ENCODE data around the gene CEACAM16. TPM values are rescaled to one million over a fixed set of nuclear protein-coding genes. Genes with fewer than 3 reads are reported as not detected.

Gene CEACAM16
- total and polyA plus RNA-seq, 10 of the 15 experiments (the other 5 are each of a cell fraction or from before 2014, with no cell fraction given): not detected

DNA sequence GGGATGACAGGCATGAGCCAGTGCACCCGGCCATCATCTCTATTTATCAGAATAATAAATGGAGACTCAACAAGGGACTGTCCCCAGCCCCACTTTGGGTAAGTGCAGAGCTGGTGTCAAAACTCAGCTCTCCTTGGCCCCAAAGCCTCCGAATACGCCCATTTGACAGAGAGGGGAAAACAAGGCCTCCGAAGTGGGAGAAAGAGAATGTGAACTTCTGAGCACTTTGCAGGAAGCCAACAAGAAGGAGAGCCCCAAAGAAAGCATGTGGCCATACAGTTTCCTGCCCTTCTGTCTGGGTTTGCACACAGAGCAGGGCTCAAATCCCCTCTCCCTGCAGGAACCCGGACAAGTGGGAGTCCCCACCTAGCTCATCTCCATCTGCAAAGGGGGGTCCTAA lies 1.6 kb downstream of the CEACAM16 start (continued):
- TF ChIP-seq, protein P1, sequence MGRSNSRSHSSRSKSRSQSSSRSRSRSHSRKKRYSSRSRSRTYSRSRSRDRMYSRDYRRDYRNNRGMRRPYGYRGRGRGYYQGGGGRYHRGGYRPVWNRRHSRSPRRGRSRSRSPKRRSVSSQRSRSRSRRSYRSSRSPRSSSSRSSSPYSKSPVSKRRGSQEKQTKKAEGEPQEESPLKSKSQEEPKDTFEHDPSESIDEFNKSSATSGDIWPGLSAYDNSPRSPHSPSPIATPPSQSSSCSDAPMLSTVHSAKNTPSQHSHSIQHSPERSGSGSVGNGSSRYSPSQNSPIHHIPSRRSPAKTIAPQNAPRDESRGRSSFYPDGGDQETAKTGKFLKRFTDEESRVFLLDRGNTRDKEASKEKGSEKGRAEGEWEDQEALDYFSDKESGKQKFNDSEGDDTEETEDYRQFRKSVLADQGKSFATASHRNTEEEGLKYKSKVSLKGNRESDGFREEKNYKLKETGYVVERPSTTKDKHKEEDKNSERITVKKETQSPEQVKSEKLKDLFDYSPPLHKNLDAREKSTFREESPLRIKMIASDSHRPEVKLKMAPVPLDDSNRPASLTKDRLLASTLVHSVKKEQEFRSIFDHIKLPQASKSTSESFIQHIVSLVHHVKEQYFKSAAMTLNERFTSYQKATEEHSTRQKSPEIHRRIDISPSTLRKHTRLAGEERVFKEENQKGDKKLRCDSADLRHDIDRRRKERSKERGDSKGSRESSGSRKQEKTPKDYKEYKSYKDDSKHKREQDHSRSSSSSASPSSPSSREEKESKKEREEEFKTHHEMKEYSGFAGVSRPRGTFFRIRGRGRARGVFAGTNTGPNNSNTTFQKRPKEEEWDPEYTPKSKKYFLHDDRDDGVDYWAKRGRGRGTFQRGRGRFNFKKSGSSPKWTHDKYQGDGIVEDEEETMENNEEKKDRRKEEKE (IDR thresholded peaks at IDR 0.05): no peak
- TF ChIP-seq ZBED1 (IDR thresholded peaks at IDR 0.05; ENCODE audit: borderline replicate concordance): no peak
- TF ChIP-seq MEF2B (IDR thresholded peaks at IDR 0.05; ENCODE audit: partially characterized antibody, poor library complexity, severe bottlenecking): no peak
- TF ChIP-seq ZNF384 (IDR thresholded peaks at IDR 0.05; ENCODE audit: borderline replicate concordance, low read depth, low read length): no peak
- no peak for TF ChIP-seq NR2F1 (conservative IDR thresholded peaks at IDR 0.05)
- TF ChIP-seq, protein P2, sequence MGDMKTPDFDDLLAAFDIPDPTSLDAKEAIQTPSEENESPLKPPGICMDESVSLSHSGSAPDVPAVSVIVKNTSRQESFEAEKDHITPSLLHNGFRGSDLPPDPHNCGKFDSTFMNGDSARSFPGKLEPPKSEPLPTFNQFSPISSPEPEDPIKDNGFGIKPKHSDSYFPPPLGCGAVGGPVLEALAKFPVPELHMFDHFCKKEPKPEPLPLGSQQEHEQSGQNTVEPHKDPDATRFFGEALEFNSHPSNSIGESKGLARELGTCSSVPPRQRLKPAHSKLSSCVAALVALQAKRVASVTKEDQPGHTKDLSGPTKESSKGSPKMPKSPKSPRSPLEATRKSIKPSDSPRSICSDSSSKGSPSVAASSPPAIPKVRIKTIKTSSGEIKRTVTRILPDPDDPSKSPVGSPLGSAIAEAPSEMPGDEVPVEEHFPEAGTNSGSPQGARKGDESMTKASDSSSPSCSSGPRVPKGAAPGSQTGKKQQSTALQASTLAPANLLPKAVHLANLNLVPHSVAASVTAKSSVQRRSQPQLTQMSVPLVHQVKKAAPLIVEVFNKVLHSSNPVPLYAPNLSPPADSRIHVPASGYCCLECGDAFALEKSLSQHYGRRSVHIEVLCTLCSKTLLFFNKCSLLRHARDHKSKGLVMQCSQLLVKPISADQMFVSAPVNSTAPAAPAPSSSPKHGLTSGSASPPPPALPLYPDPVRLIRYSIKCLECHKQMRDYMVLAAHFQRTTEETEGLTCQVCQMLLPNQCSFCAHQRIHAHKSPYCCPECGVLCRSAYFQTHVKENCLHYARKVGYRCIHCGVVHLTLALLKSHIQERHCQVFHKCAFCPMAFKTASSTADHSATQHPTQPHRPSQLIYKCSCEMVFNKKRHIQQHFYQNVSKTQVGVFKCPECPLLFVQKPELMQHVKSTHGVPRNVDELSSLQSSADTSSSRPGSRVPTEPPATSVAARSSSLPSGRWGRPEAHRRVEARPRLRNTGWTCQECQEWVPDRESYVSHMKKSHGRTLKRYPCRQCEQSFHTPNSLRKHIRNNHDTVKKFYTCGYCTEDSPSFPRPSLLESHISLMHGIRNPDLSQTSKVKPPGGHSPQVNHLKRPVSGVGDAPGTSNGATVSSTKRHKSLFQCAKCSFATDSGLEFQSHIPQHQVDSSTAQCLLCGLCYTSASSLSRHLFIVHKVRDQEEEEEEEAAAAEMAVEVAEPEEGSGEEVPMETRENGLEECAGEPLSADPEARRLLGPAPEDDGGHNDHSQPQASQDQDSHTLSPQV (IDR thresholded peaks at IDR 0.05): no peak
- TF ChIP-seq SMC3 (IDR thresholded peaks at IDR 0.05; ENCODE audit: borderline replicate concordance, low read length): no peak
- TF ChIP-seq JUNB (IDR thresholded peaks at IDR 0.05): no peak
- TF ChIP-seq NFIC (IDR thresholded peaks at IDR 0.05; ENCODE audit: low read depth, low read length): no peak
- TF ChIP-seq WRNIP1 (IDR thresholded peaks at IDR 0.05; ENCODE audit: borderline replicate concordance, low read depth, low read length): no peak
- TF ChIP-seq NR2C1 (IDR thresholded peaks at IDR 0.05): no peak

Measured in GM12878 (cell line).